GM19240 (cell line): ENCODE measurements around the gene MNT.

Experiments
- DNase-seq: peaks from one replicate; pipeline ENCODE4 v3.0.0; 2011; ENCODE audit warnings: low spot score; ENCODE audit not compliant: insufficient read length

MNT gene

GRCh38 chr17:2380950-2381649 lies 19.8 kb downstream of the MNT start:
- no peak for DNase-seq

- DNase-seq = no peak
Observed at GRCh38 chr17:2380226-2380922, 20.5 kb downstream of the MNT start.

DNA sequence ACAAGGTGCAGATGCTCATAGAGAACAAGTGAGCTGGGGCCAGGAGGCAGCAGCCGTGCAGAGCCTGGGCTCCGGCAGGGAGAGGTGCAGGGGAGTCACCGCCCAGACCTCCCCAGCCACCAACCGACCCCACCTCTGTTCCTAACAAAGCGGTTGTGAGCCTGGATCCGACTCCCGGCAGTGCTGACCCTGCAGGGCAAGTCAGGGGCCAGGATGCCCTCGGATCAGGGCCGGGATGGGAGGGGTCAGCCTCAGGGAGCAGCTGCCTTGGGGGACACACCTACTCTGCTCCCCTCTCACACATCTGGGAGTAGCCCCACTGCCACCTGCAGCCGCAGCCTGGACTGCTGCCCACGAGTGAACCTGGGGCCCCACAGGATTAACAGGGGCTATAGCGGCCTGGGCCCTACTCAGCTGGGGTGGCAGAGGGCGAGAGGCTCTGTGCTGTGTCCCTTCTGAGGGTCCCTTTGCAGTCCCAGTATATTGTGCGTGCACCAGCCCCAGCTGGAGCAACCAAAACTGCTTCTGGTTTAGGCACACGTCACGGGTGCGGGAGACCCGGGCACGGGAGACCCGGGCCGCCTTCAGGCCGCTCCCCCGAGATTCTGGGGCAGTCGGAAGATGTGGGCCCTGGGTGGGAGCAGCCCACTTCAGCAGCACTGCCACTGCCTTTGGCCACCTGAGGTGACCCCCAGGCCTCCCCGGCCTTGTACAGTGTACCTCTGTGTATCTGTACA lies 21.2 kb downstream of the MNT start:
- DNase-seq = no peak

DNA sequence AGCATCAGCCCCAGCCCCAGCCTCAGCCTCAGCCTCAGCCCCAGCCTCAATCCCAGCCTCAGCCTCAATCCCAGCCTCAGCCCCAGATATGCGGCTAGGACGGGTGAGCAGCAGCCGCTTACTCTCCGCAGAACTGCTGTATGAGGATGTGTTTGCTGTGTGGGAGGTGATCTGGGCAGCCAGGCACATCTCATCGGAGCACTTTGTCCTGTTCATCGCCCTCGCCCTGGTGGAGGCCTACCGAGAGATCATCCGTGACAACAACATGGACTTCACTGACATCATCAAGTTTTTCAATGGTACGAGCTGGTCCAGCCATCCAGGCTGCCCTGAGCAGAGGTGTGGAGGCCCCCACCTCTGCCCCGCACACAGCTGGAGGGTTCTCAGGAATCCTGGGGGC lies 22.0 kb downstream of the MNT start:
- no peak for DNase-seq

- no peak for DNase-seq
Observed at GRCh38 chr17:2377659-2378058, 23.2 kb downstream of the MNT start.

- no peak for DNase-seq
Observed at GRCh38 chr17:2376107-2376506, 24.8 kb downstream of the MNT start.

GRCh38 chr17:2375406-2375805 lies 25.5 kb downstream of the MNT start:
- no peak for DNase-seq

DNA sequence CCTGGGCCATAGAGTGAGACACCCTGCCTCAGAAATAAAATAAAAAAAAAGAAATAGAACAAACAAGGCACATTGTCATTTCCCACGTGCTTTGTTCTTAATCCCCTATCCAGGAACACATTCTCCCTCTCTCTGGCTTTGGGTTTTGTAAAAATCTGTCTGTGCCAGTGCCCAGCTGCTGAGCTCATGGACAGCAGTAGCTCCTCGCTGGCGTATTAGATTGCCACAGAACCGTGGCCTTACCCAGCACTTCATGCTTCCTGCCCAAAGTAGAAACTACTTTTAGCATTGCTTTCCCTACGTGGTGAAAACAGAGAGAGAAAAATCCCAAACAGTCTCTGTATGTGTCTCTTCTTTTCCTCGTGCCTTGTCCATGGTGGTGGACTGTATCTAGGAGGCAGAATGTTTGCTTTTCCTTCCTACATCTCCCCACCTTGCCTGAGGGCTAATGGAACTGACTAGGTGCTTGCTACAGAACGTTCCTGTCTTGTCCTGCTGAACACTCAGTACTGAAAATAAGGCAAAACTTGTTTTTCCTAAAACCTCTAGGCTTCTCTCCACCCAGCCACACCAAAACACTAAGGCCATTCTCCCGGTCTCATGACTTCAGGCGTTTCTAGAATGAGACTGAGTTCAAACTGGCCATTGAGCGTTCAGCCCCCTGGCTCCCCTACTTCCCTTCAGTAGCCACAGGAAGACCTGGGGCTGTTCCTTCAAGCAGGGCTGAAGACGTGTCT lies 26.1 kb downstream of the MNT start:
- no peak for DNase-seq

DNA sequence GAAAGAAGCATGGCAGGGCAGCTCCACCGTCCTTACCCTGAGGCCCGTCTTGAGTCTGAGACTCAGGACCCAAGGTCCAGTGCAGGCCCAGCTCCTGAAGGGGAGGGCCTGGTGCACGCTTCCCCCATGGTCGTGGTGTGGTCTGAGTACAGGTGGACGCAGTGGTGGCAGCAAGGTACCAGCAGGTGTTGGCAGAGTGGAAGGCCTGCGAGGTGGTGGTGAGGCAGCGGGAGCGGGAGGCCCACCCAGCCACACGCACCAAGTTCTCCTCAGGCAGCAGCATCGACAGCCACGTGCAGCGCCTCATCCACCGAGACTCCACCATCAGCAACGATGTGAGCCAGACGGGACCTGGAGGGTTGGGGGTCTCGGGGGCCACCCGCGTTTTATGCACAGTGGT lies 27.7 kb downstream of the MNT start:
- DNase-seq = no peak

DNA sequence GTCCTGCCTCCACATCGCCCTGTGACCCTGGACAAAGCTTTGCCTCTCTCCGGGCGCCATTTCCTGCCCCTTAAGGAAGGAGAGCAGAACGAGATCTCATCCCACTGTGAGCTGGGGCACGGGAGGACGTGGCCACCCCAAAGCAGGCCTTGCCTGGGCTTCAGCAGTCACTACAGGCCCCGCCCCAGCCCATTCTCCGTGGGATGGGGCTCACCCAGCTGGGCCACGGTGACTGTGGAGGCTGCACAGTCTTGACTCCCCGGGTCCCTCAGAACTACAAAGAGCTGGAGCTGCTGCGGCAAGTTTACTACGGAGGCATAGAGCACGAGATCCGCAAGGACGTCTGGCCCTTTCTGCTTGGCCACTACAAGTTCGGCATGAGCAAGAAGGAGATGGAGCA lies 28.2 kb downstream of the MNT start:
- DNase-seq = no peak

- no peak for DNase-seq
Observed at GRCh38 chr17:2372180-2372579, 28.7 kb downstream of the MNT start.

- no peak for DNase-seq
Observed at GRCh38 chr17:2371183-2372130, 29.4 kb downstream of the MNT start.

DNA sequence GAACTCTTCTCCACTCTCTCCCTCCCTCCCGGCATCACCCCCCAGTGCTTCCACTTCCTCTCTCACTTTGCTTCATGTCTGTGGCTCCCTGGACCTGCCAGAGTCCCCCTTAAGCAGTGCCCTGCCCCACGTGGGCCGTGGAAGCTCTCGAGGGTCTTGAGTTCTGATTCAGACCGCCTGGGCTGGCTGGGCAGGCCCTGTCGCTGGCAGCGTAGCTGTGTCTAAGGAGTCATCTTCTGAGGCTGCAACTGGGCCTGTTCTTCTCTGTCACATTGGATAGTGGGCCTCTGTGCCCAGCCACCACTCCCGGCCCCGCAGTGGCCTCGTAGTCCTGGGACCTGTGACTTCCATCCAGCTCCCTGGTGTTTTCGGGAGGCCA lies 30.7 kb downstream of the MNT start:
- DNase-seq = no peak

DNA sequence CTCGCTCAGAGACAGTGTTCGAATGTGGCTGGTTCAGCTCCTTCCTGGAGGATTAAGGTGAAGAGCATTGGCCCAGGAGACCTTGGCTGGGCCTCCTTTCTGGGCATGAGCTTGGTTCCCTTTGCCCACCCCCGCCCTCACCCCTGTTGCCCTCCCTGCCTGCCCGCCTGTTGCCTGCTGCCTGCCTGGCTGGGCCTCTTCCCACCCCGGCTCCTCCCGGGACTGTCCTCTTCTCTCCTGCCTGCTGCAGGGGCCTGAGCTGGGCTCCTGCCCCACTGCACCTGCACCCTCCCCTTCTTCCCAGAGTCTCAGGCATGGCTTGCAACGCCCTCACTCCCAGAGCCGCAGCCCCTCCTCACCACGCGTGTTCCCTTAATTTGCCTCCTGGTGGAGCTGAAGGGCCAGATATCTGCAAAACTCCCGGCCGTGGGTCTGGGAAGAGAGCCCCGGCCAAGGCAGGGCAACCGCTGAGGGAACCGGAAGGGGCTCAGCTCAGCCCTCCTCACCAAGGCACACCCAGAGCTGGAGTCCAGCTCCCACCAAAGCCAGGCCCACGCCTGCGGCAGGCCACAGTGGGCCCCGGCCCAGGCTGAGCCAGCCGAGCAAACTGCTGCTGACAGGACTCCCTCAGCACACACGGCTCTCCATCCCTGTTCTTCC lies 31.2 kb downstream of the MNT start:
- DNase-seq = no peak

GRCh38 chr17:2369039-2369438 lies 31.8 kb downstream of the MNT start:
- DNase-seq = no peak

GRCh38 chr17:2368359-2368758 lies 32.5 kb downstream of the MNT start:
- DNase-seq = no peak

DNA sequence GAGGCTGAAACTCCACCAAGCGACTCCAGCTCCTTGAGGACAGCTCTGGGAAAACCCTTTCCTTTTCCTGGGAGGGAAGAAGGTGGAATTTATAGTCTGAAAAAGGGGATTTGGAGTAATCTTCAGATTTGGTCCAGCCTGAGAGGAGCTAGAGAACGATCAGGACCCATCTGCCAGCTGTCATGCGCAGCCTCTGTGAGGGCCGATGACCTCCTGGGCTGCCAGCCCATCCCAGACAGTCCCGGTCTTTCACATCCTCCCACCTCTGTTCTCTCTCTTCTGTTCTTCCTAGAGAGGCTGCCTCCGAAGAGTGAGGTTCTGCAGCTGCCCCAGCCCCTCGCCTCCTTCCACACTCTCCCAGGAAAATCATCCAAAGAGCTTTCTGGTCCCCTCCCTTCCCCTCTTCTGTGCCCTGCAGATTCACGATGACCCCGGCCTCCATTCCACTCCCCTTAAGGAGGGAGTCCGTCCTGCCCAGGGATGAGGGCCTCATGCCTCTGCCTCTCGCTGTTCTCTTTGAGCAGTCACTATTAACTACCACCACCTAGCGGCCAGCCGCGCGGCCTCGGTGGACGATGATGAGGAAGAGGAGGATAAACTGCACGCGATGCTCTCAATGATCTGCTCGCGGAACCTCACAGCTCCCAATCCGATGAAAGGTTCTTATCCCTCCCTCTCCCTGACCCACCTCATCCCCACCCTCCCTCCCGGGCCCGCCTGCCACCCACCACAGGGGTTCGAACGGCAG lies 33.9 kb downstream of the MNT start:
- no peak for DNase-seq

- no peak for DNase-seq
Observed at GRCh38 chr17:2365132-2365531, 35.7 kb downstream of the MNT start.

DNA sequence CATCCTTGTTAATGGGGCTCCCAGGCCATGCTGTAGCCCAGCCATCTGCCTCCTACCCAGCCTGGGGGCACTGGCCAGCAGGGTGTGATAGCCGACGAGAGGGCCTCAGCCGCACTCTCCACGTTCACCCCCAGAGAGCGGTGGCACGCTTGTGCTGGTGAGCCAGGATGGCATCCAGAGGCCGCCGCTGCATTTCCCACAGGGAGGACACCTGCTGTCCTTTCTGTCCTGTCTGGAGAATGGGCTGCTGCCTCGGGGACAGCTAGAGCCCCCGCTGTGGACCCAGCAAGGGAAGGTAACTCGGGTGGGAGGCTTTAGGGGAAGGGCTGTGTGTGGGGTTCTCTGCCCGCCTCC lies 36.1 kb downstream of the MNT start:
- no peak for DNase-seq
